HEK293 (cell line): ENCODE measurements around the gene SLAMF9.
"Not testable (repeated sequence)": the region's sequence is repeated elsewhere in the genome, so short reads cannot be mapped to it uniquely, and the experiment has no call there.

Experiments
- CTCF ChIA-PET: fragments of 350-600 bp; formaldehyde crosslinking; extraction: SDS; loops from one replicate; lab custom pipeline; 2021; ENCODE audit warnings: antibody characterized with exemption; lab: Yijun Ruan, JAX
- POLR2A ChIA-PET: fragments of 300-600 bp; formaldehyde crosslinking; extraction: SDS; loops from one replicate; lab custom pipeline; 2020; ENCODE audit warnings: antibody characterized with exemption, inconsistent platforms; lab: Yijun Ruan, JAX
- H3K27ac ChIP-seq: fragments of 200-500 bp; sonication (Bioruptor generic); 2 replicates; pipeline ENCODE4 v1.5.1; 2014; ENCODE audit warnings: low read depth, low read length, control low read depth, inconsistent platforms; ENCODE audit errors: extremely low read depth
- H3K36me3 ChIP-seq, 2 experiments: fragments of 200-500 bp in 1 of 2; sonication (Bioruptor generic) in 1 of 2; 1 replicate in 1 of 2; 2 replicates in 1 of 2; pipeline ENCODE4 v1.5.1; 2014 to 2017; ENCODE audit warnings: inconsistent platforms in 2 of 2, low read length in 2 of 2; ENCODE audit not compliant: control insufficient read depth in 2 of 2, insufficient read depth in 1 of 2
- H3K4me1 ChIP-seq: fragments of 200-500 bp; sonication (Bioruptor generic); 2 replicates; pipeline ENCODE4 v1.5.1; 2014; ENCODE audit warnings: mild to moderate bottlenecking, low read length, inconsistent platforms; ENCODE audit not compliant: control insufficient read depth, insufficient read depth
- H3K4me3 ChIP-seq: 2 replicates; pipeline ENCODE4 v1.5.1; 2011; ENCODE audit warnings: low read depth, mild to moderate bottlenecking, control low read depth, low read length, moderate library complexity
- H3K9me3 ChIP-seq: fragments of 200-500 bp; sonication (Bioruptor generic); 2 replicates; pipeline ENCODE4 v1.5.1; 2014; ENCODE audit warnings: low read depth, low read length, inconsistent platforms; ENCODE audit not compliant: control insufficient read depth, insufficient read depth
- HOXD13 ChIP-seq: sonication (generic); formaldehyde crosslinking; IDR thresholded peaks from 2 replicates; pipeline ENCODE4 v1.8.0; 2022; ENCODE audit warnings: missing genetic modification reagents, borderline replicate concordance
- SETDB1 ChIP-seq: IDR thresholded peaks from one replicate; pipeline ENCODE4 v1.6.1; 2017; ENCODE audit warnings: mild to moderate bottlenecking, low read length, moderate library complexity, mixed read lengths; ENCODE audit not compliant: insufficient read length
- ZBTB21 ChIP-seq: fragments of 450-650 bp; formaldehyde crosslinking; IDR thresholded peaks from 2 replicates; pipeline ENCODE4 v1.5.1; 2017; ENCODE audit warnings: missing biosample characterization, missing genetic modification characterization
- ZNF114 ChIP-seq: fragments of 450-650 bp; formaldehyde crosslinking; IDR thresholded peaks from 2 replicates; pipeline ENCODE4 v1.5.0; 2017; ENCODE audit warnings: missing biosample characterization, missing genetic modification characterization
- ZNF133 ChIP-seq: fragments of 450-650 bp; formaldehyde crosslinking; IDR thresholded peaks from 2 replicates; pipeline ENCODE4 v1.5.1; 2016; ENCODE audit warnings: missing biosample characterization, missing genetic modification characterization
- ZNF146 ChIP-seq: fragments of 450-650 bp; formaldehyde crosslinking; IDR thresholded peaks from 2 replicates; pipeline ENCODE4 v1.5.1; 2016; ENCODE audit warnings: missing biosample characterization, missing genetic modification characterization
- ZNF16 ChIP-seq: fragments of 450-650 bp; formaldehyde crosslinking; IDR thresholded peaks from 2 replicates; pipeline ENCODE4 v1.5.1; 2016; ENCODE audit warnings: low read depth, missing biosample characterization, missing genetic modification characterization
- ZNF174 ChIP-seq: fragments of 450-650 bp; formaldehyde crosslinking; IDR thresholded peaks from 2 replicates; pipeline ENCODE4 v1.5.0; 2017; ENCODE audit warnings: missing biosample characterization, mild to moderate bottlenecking, missing genetic modification characterization
- ZNF391 ChIP-seq: fragments of 450-650 bp; formaldehyde crosslinking; IDR thresholded peaks from 2 replicates; pipeline ENCODE4 v1.5.1; 2016; ENCODE audit warnings: low read depth, missing biosample characterization, missing genetic modification characterization, borderline replicate concordance
- ZNF558 ChIP-seq: fragments of 450-650 bp; formaldehyde crosslinking; IDR thresholded peaks from 2 replicates; pipeline ENCODE4 v1.5.1; 2016; ENCODE audit warnings: missing biosample characterization, missing genetic modification characterization
- ZNF561 ChIP-seq: fragments of 450-650 bp; IDR thresholded peaks from 2 replicates; pipeline ENCODE4 v1.5.1; 2018; ENCODE audit warnings: missing biosample characterization, missing genetic modification characterization, borderline replicate concordance
- TF ChIP-seq, protein P1 (sequence below): fragments of 450-650 bp; formaldehyde crosslinking; IDR thresholded peaks from 2 replicates; pipeline ENCODE4 v1.5.1; 2016; ENCODE audit warnings: missing biosample characterization, missing genetic modification characterization

SLAMF9 gene

DNA sequence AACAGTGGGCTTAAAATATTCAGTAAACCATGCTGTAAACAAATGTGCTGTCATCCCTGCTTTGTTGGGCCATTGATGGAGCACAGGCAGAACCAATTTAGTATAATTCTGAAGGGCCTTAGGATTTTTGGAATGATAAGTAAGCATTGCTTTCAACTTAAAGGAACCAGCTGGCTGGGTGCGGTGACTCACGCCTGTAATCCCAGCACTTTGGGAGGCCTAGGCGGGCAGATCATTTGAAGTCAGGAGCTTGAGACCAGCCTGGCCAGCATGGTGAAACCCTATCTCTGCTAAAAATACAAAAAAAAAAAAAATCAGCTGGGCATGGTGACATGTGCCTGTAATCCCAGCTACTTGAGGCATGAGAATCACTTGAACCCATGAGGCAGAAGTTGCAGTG, 50.0 kb downstream of the SLAMF9 start:
- H3K4me1 ChIP-seq, H3K9me3 ChIP-seq, H3K36me3 ChIP-seq, H3K27ac ChIP-seq, H3K4me3 ChIP-seq: not testable (repeated sequence)
- POLR2A ChIA-PET = interaction anchor here (0.7 kb wide), 1 partner anchor 36 kb away, joined by 4 read pairs; no protein-coding TSS in a partner anchor
- CTCF ChIA-PET = interaction anchor here (1.0 to 1.9 kb wide), 3 partner anchors 11 to 104 kb away, joined by 3 to 9 read pairs (median 5); no protein-coding TSS in a partner anchor
- TF ChIP-seq SETDB1 = peak; percentile 22

DNA sequence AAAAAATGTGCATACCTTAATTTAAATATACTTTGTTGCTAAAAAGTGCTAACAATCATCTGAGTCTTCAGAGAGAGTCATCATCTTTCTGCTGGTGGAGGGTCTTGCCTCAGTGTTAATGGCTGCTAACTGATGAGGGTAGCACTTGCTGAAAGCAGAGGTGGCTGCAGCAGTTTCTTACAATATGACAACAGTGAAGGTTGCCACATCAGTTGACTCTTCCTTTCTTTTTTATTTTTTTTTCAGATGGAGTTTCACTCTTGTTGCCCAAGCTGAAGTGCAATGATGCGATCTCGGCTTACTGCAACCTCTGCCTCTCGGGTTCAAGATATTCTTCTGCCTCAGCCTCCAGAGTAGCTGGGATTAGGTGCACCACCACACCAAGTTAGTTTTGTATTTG, 51.5 kb downstream of the SLAMF9 start:
- Histone ChIP-seq H3K4me3 (no peak overlapping the region), H3K4me1 (no peaks in the 10 kb centered on the region), H3K27ac (no peak overlapping the region), H3K9me3 (no peaks in the 10 kb centered on the region), H3K36me3 (no peaks in the 10 kb centered on the region)
- TF ChIP-seq ZNF391 (tag by site-specific recombination) (no peak), ZNF114 (no peak), ZNF558 (tag by site-specific recombination) (no peak), ZNF133 (tag by site-specific recombination) (no peak), HOXD13 (CRISPR knock-in tag) (no peak), ZBTB21 (tag by site-specific recombination) (no peak), ZNF561 (tag by site-specific recombination) (no peak), ZNF146 (tag by site-specific recombination) (no peak), ZNF16 (no peak), ZNF174 (no peak)
- TF ChIP-seq, protein P1, sequence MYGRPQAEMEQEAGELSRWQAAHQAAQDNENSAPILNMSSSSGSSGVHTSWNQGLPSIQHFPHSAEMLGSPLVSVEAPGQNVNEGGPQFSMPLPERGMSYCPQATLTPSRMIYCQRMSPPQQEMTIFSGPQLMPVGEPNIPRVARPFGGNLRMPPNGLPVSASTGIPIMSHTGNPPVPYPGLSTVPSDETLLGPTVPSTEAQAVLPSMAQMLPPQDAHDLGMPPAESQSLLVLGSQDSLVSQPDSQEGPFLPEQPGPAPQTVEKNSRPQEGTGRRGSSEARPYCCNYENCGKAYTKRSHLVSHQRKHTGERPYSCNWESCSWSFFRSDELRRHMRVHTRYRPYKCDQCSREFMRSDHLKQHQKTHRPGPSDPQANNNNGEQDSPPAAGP (tag by site-specific recombination) = no peak
- ChIA-PET POLR2A (no interaction called here), CTCF (interaction anchor here (0.6 to 1.9 kb wide), 3 partner anchors 10 to 43 kb away, joined by 3 to 9 read pairs (median 4); no protein-coding TSS in a partner anchor)
